Stimulated activated CD8-positive, alpha-beta memory T cell treated with anti-CD3 and anti-CD28 coated beads, Interleukin-7, amount 100 ng/mL, for 24 hours (primary cell): ENCODE measurements around the gene ATP2B2.
"Not testable (repeated sequence)": the region's sequence is repeated elsewhere in the genome, so short reads cannot be mapped to it uniquely, and the experiment has no call there.

ENCODE experiments used
- DNase-seq: peaks from one replicate; pipeline ENCODE4 v3.0.0-alpha.2; 2020; ENCODE audit warnings: low read depth

ATP2B2 gene

GRCh38 chr3:10399634-10400033, 105.8 kb downstream of the ATP2B2 start:
- DNase-seq, result no peak

DNA sequence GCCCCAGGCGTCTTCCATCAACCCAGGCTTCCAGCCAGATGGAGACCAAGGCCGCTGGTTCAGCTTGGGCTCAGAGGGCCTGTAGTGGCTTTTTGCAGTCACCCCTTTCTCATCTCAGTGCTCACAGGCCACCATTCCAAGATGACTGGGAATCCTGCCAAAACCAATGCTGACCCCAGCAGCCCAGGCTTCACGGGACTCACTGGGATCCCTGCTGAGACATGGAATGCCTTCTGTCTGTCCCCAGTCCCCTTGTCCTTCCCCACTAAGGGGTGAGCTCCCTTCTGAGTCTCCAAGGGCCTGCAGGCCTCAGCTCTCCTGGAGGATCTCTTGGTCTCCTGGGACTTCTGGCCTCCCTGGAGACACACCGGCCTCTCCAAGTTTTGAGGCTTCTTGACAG, 107.0 kb downstream of the ATP2B2 start:
- no peak for DNase-seq

DNA sequence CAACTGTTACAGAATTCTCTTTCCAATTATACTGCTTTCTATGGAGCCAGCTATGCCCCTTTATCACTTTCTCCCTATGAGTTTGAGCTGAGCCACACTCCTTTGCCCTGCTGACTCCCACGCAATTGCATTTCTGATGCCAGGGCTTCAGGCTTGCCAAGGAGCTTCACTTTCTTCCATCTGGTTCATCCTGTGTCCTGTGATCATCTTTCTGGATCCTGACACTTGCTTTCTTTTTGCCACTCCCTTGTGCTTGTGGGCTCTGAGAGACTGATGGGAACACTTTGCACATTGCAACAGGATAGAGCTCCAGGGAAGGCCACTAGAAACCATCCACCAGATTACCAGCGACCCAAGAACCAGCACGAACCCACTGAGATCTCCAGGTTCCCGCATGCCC, 107.5 kb downstream of the ATP2B2 start:
- no peak for DNase-seq

DNA sequence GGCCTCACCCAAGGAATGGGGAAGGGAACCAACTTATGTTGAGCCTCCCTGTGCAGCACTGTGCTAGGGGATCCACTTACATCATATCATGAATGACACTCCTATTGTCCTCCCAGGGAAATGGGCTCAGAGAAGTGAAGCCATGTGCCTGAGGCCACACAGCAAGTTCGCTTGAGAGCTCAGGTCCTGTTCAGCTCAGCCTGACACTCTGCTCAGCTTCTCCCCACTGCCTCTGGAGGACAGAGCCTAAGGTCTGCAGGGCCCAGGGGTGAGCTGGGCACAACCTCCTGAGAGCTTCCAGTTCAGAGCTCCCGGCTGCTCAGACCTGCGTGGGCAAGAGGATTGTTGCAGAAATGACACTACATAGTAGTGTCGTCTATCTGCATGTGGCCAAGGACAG, 108.5 kb downstream of the ATP2B2 start:
- no peak for DNase-seq

DNA sequence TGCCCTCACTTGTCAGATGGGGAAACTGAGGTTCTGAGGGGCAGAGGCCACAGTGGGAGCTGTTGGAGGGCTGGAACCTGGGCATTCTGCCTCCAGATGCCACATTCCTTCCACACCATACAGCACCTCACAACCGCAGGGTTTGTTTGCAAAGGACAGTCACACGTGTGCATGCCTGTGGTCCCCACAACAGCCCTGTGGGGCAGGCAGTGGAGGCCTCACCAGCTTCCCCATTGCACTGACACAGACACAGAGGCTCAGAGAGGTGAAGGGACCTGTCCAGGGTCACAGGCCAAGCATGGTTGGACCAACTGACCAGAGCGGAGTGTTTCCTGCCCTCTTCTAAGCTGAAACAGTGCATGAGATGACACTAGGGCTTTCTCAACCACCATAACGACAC, 109.3 kb downstream of the ATP2B2 start:
- DNase-seq, result no peak

- DNase-seq, result no peak
Observed at GRCh38 chr3:10395671-10396070, 109.7 kb downstream of the ATP2B2 start.

DNA sequence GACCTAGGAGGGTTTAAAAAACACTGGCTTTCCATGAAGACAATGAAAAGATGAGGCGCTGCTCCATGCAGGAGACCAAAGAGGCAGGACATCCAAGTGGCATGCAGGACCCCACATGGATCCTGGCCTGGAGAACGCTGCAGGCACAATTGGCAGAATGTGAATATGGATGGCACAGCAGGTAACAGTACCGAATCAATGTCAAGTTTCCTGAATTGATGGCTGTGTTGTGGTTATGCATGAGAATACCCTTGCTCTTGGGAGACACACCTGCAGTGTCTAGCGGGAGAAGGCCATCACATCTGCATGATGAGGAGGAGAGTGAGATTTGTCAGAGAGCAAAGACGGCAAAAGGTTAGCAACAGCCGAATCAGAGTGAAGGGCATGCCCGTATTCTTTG, 110.2 kb downstream of the ATP2B2 start:
- no peak for DNase-seq

- DNase-seq, result no peak
Observed at GRCh38 chr3:10394491-10395025, 110.8 kb downstream of the ATP2B2 start.

DNA sequence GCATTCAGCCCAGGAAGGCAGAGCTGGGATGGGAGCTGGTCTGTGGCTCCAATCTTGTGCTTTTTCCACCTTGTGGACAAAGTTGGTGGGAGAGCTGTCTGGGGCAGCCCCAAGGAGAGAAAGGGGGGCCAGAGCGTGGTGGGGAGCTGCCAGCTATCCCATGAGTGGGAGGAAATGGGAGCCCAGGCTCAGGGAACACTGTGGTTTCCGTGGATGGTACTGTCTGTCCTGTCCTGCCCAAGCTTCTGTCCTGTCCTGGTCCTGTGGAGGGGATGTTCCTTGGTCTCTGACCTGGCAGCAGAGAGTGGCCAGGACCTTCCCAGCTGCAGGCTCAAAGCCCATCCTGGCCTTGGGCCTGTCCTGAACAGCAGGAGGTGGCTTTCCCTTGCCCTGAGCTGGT, 111.9 kb downstream of the ATP2B2 start:
- DNase-seq, result no peak

DNA sequence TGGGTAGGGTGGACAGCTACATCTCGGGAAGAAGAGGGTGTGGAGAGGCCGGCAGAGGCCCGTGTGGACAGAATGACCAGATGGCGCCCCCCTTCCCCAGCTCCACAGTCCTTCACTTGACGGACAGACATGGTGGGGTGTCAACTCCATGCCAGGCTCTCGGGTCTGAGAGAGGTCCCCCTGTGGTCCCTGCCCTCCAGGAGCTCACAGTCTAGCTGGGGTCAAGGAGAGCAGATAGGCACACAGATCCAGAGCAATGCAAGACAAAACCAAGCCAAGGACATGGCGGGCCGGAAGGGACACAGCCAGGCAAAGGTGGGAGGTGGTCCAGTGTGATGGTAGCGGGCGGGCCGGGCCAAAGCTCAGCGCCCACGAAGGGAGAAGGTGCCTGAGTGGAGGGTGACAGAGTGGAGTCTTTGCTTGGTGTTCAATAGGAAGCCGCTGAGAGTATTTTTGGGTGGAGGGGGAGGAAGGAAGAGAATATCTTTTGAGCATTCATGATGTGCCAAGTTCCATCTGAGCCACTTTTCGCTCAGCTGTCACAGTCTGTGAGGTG, 112.4 kb downstream of the ATP2B2 start:
- DNase-seq, result no peak

GRCh38 chr3:10392244-10392643, 113.1 kb downstream of the ATP2B2 start:
- DNase-seq, result no peak

DNA sequence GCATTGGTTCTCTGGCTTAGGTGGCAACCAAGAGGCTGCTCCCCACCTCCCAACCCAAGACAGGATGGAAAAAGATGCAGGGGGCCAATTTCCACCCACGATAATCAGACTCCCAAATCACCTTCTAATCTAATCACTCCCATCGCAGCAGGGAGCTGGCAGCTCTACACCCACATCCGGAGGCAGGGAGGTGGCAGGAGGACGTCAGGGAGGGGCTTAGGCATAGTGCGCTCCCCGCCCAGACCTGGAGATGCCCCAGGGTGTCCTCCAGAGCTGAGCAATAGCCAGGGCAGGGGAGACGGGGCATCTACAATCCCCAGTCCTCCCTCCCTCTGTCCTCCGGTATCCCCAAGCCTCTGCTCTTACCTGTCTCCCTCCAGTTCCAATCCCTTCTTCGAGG, 114.0 kb downstream of the ATP2B2 start:
- DNase-seq, result no peak

GRCh38 chr3:10390641-10391373, 114.6 kb downstream of the ATP2B2 start:
- DNase-seq, result no peak

DNA sequence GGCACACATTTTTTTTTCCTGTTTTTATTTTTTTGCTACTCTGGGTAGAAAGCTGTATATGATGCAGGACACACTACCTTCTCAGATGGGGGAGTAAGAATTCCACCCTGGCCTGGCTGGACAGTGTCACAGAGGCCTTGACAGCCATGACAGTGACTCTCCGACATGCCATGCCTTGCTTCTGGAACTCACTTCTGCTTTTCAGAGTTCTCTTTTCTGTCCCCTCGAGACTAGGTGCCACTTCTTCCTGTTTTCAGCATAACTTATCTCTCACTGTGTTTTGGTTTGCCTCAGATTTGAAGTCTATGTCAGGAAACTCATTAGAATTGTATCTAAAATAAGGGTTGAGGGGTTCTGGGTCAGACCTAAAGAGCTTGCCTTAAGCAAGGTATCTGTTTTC, 115.4 kb downstream of the ATP2B2 start:
- DNase-seq, result no peak

DNA sequence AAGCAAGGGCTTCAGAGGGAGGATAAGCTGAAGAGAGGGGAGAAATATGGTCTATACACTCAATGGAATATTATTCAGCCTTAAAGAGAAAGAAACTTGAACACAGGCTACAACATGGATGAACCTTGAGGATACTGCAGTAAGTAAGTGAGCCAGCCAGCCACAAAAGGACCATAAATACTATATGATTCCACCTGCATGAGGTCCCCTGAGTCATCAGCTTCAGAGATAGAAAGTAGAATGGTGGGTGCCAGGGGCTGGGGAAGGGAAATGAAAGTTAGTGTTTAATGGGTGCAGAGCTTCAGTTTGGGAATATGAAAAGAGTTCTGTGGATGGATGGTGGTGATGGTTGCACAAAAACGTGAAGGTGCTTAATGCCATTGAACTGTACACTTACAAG, 116.0 kb downstream of the ATP2B2 start:
- no peak for DNase-seq

GRCh38 chr3:10387881-10388609, 117.3 kb downstream of the ATP2B2 start:
- DNase-seq, result no peak

DNA sequence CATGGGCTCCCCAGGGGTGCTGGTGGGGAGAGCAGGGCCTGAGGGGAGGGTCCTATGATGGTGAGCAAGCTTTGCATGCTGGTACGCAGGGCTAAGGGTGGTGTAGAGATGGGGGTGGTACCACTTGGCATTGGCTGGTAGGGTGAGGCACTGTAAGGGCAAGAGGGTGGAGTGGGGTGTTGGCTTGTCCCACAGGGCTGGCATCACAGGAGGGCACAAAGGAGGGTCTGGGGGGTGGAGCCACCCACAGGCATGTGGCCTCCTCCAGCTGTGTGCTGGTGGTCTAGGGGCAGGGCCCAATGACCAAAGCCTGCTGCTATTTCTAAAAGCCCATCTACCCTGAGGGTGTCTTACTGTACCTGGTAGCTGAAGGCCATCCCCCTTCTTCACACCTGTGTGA, 119.3 kb downstream of the ATP2B2 start:
- DNase-seq, result no peak

- DNase-seq, result no peak
Observed at GRCh38 chr3:10384541-10385360, 120.6 kb downstream of the ATP2B2 start.

DNA sequence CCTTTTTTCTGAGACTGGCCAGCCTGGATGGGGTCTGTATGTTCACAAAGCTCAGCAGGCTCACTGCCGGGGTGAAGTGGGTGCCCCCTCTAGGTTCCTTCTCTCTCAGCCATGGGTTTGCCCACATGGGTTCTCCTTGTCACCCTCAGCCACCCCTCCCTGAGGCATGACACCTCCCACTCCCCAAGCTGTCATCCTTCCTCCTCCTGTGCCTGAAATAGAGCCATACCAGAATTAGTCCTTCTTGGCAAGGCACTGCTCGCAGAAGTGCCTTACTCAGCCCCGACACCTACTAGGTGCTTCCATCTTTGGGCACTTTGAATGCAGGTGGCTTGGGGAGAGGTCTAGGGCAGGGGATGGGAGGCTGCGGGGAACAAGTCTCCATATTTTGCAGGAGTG, 121.5 kb downstream of the ATP2B2 start:
- no peak for DNase-seq

- DNase-seq, result no peak
Observed at GRCh38 chr3:10382892-10383849, 122.2 kb downstream of the ATP2B2 start.

DNA sequence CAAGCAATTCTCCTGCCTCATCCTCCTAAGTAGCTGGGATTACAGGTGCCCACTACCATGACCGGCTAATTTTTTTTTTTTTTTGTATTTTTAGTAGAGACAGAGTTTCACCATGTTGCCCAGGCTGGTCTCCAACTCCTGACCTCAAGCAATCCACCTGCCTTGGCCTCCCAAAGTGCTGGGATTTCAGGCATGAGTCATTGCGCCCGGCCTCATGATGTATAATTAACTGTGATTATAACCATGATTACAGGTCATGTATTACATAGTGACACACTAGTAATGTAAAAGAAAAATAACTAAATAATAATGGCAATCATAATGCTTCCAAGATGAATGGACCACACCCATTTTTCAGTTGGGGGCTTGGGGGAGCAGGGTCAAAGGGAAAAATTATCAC, 122.9 kb downstream of the ATP2B2 start:
- DNase-seq, result not testable (repeated sequence)
